SK-N-SH (cell line): ENCODE measurements around the gene PBX1. TPM values are rescaled to one million over a fixed set of nuclear protein-coding genes. Genes with fewer than 3 reads are reported as not detected.

ENCODE experiments used
- EZH2phosphoT487 ChIP-seq: fragments of 200-600 bp; sonication (generic); IDR thresholded peaks from 2 replicates; pipeline ENCODE4 v1.6.1; 2017; ENCODE audit warnings: low read depth, mixed run types, mild to moderate bottlenecking, antibody characterized with exemption, moderate library complexity, borderline replicate concordance
- FOSL2 ChIP-seq: IDR thresholded peaks from 2 replicates; pipeline ENCODE4 v1.4.0; 2012; ENCODE audit warnings: low read depth, mild to moderate bottlenecking, moderate library complexity, borderline replicate concordance
- GABPA ChIP-seq: IDR thresholded peaks from 2 replicates; pipeline ENCODE4 v1.4.0; 2012; ENCODE audit warnings: low read depth, mild to moderate bottlenecking
- MXI1 ChIP-seq: IDR thresholded peaks from 2 replicates; pipeline ENCODE4 v1.6.1; 2012; ENCODE audit warnings: mild to moderate bottlenecking, low read depth, low read length, improper control_type of control experiment
- NFIC ChIP-seq: IDR thresholded peaks from 2 replicates; pipeline ENCODE4 v1.4.0; 2012; ENCODE audit warnings: borderline replicate concordance
- POLR2AphosphoS5 ChIP-seq: IDR thresholded peaks from 2 replicates; pipeline ENCODE4 v1.6.1; 2012; ENCODE audit warnings: low read depth, low read length
- RCOR1 ChIP-seq: fragments of 150-350 bp; IDR thresholded peaks from 2 replicates; pipeline ENCODE4 v1.6.1; 2017; ENCODE audit warnings: antibody characterized with exemption, low read length
- SIN3A ChIP-seq: IDR thresholded peaks from 2 replicates; pipeline ENCODE4 v1.6.1; 2012; ENCODE audit warnings: low read depth, mild to moderate bottlenecking, low read length, moderate library complexity, borderline replicate concordance
- YY1 ChIP-seq: IDR thresholded peaks from 2 replicates; pipeline ENCODE4 v1.4.0; 2012; ENCODE audit warnings: low read depth, mild to moderate bottlenecking
- polyA plus RNA-seq, 3 experiments: library from polyadenylated mRNA; depleted of rRNA; stranded (reverse); fragments of >200 nt; gene quantifications; 2 replicates each; pipeline ENCODE4 v1.2.3, GENCODE V29; 2012
- TF ChIP-seq, protein P1 (sequence below): IDR thresholded peaks from 2 replicates; pipeline ENCODE4; 2012
- TF ChIP-seq, protein P2 (sequence below): IDR thresholded peaks from 2 replicates; pipeline ENCODE4 v1.6.1; 2012; ENCODE audit warnings: mild to moderate bottlenecking, low read depth, low read length, moderate library complexity
- TF ChIP-seq, protein P3 (sequence below): fragments of 200-600 bp; sonication (generic); IDR thresholded peaks from 2 replicates; pipeline ENCODE4 v1.6.1; 2017; ENCODE audit warnings: antibody characterized with exemption, mild to moderate bottlenecking, moderate library complexity
- TF ChIP-seq, protein P4 (sequence below): IDR thresholded peaks from 2 replicates; pipeline ENCODE4 v1.4.0; 2012; ENCODE audit warnings: low read depth, borderline replicate concordance

Gene PBX1
- polyA plus RNA-seq, 1 of the 3 experiments (the other 2 are of a cell fraction) = 27.0 TPM

DNA sequence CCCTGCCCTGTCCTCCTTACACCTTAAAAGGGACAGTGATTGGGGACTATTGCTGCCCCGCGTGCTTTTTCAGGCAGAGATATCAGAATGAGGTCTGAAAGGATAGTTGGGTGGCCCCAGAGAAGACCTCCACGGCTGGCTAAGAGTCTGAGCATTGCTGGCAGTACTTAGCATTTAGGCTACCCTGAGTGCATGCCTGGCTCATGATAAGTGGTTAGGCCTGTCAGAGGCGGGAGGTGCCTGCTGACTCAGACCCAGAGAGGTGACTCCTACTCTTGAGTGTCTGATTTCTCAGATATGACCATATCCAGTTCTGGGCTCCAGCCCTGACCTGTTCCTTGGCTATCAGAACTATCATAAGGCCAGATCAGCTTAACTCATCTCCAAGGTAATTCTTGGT, 213.7 kb downstream of the PBX1 start (continued):
- TF ChIP-seq EZH2phosphoT487 = no peak
- TF ChIP-seq SIN3A = peak; percentile 46; the same call in 1 of the 2 replicates
- peak; percentile 64; the same call in 1 of the 2 replicates for TF ChIP-seq POLR2AphosphoS5
- TF ChIP-seq, protein P1, sequence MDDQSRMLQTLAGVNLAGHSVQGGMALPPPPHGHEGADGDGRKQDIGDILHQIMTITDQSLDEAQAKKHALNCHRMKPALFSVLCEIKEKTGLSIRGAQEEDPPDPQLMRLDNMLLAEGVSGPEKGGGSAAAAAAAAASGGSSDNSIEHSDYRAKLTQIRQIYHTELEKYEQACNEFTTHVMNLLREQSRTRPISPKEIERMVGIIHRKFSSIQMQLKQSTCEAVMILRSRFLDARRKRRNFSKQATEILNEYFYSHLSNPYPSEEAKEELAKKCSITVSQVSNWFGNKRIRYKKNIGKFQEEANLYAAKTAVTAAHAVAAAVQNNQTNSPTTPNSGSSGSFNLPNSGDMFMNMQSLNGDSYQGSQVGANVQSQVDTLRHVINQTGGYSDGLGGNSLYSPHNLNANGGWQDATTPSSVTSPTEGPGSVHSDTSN = peak; percentile 89
- no peak for TF ChIP-seq YY1
- no peak for TF ChIP-seq GABPA
- TF ChIP-seq FOSL2 = peak; percentile 96
- TF ChIP-seq, protein P2, sequence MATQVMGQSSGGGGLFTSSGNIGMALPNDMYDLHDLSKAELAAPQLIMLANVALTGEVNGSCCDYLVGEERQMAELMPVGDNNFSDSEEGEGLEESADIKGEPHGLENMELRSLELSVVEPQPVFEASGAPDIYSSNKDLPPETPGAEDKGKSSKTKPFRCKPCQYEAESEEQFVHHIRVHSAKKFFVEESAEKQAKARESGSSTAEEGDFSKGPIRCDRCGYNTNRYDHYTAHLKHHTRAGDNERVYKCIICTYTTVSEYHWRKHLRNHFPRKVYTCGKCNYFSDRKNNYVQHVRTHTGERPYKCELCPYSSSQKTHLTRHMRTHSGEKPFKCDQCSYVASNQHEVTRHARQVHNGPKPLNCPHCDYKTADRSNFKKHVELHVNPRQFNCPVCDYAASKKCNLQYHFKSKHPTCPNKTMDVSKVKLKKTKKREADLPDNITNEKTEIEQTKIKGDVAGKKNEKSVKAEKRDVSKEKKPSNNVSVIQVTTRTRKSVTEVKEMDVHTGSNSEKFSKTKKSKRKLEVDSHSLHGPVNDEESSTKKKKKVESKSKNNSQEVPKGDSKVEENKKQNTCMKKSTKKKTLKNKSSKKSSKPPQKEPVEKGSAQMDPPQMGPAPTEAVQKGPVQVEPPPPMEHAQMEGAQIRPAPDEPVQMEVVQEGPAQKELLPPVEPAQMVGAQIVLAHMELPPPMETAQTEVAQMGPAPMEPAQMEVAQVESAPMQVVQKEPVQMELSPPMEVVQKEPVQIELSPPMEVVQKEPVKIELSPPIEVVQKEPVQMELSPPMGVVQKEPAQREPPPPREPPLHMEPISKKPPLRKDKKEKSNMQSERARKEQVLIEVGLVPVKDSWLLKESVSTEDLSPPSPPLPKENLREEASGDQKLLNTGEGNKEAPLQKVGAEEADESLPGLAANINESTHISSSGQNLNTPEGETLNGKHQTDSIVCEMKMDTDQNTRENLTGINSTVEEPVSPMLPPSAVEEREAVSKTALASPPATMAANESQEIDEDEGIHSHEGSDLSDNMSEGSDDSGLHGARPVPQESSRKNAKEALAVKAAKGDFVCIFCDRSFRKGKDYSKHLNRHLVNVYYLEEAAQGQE = 0 out of 2 replicates have a peak, but pooled peaks have one; percentile 61
- 0 out of 2 replicates have a peak, but pooled peaks have one; percentile 34 for TF ChIP-seq MXI1
- TF ChIP-seq NFIC = peak; percentile 90
- TF ChIP-seq, protein P3, sequence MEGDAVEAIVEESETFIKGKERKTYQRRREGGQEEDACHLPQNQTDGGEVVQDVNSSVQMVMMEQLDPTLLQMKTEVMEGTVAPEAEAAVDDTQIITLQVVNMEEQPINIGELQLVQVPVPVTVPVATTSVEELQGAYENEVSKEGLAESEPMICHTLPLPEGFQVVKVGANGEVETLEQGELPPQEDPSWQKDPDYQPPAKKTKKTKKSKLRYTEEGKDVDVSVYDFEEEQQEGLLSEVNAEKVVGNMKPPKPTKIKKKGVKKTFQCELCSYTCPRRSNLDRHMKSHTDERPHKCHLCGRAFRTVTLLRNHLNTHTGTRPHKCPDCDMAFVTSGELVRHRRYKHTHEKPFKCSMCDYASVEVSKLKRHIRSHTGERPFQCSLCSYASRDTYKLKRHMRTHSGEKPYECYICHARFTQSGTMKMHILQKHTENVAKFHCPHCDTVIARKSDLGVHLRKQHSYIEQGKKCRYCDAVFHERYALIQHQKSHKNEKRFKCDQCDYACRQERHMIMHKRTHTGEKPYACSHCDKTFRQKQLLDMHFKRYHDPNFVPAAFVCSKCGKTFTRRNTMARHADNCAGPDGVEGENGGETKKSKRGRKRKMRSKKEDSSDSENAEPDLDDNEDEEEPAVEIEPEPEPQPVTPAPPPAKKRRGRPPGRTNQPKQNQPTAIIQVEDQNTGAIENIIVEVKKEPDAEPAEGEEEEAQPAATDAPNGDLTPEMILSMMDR = no peak
- TF ChIP-seq, protein P4, sequence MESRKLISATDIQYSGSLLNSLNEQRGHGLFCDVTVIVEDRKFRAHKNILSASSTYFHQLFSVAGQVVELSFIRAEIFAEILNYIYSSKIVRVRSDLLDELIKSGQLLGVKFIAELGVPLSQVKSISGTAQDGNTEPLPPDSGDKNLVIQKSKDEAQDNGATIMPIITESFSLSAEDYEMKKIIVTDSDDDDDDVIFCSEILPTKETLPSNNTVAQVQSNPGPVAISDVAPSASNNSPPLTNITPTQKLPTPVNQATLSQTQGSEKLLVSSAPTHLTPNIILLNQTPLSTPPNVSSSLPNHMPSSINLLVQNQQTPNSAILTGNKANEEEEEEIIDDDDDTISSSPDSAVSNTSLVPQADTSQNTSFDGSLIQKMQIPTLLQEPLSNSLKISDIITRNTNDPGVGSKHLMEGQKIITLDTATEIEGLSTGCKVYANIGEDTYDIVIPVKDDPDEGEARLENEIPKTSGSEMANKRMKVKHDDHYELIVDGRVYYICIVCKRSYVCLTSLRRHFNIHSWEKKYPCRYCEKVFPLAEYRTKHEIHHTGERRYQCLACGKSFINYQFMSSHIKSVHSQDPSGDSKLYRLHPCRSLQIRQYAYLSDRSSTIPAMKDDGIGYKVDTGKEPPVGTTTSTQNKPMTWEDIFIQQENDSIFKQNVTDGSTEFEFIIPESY = 0 out of 2 replicates have a peak, but pooled peaks have one; percentile 71
- TF ChIP-seq RCOR1 = no peak
